Smooth muscle cell (in vitro differentiated cells): ENCODE data around the gene OR2J2. TPM values are rescaled to one million over a fixed set of nuclear protein-coding genes. Genes with fewer than 3 reads are reported as not detected.
"Not testable (repeated sequence)": the region's sequence is repeated elsewhere in the genome, so short reads cannot be mapped to it uniquely, and the experiment has no call there.

Experiments
- DNase-seq: peaks from one replicate; lab custom pipeline; 2025; ENCODE audit not compliant: unreplicated experiment; lab: John Stamatoyannopoulos, UW
- H2AFZ ChIP-seq: fragments of 200-600 bp; sonication (generic); 2 replicates; pipeline ENCODE4 v1.6.0; 2016; ENCODE audit warnings: antibody characterized with exemption, low read depth, mild to moderate bottlenecking
- H3F3A ChIP-seq: fragments of 200-600 bp; sonication (generic); 2 replicates; pipeline ENCODE4 v1.6.0; 2017; ENCODE audit warnings: antibody characterized with exemption, low read depth
- H3K27ac ChIP-seq: fragments of 200-600 bp; sonication (generic); 2 replicates; pipeline ENCODE4 v1.5.1; 2016; ENCODE audit warnings: low read depth, mild to moderate bottlenecking
- H3K27me3 ChIP-seq: fragments of 200-600 bp; sonication (generic); 2 replicates; pipeline ENCODE4 v1.6.1; 2016; ENCODE audit warnings: low read depth, mild to moderate bottlenecking
- H3K36me3 ChIP-seq: fragments of 200-600 bp; sonication (generic); 2 replicates; pipeline ENCODE4 v1.5.1; 2016; ENCODE audit warnings: low read depth
- H3K4me1 ChIP-seq: fragments of 200-600 bp; sonication (generic); 2 replicates; pipeline ENCODE4 v1.5.1; 2016; ENCODE audit warnings: low read depth
- H3K4me2 ChIP-seq: fragments of 200-600 bp; sonication (generic); 2 replicates; pipeline ENCODE4 v1.6.0; 2016; ENCODE audit warnings: mild to moderate bottlenecking
- H3K4me3 ChIP-seq: fragments of 200-600 bp; sonication (generic); 2 replicates; pipeline ENCODE4 v1.5.1; 2016; ENCODE audit warnings: mild to moderate bottlenecking
- H3K79me2 ChIP-seq: fragments of 200-600 bp; sonication (generic); 2 replicates; pipeline ENCODE4 v1.6.0; 2016; ENCODE audit warnings: low read depth, mild to moderate bottlenecking
- H3K9ac ChIP-seq: fragments of 200-600 bp; sonication (generic); 2 replicates; pipeline ENCODE4 v1.6.0; 2016; ENCODE audit warnings: low read depth
- H3K9me3 ChIP-seq: fragments of 200-600 bp; sonication (generic); replicated peaks from 2 replicates; pipeline ENCODE4 v1.5.1; 2016; ENCODE audit warnings: low read depth
- H4K20me1 ChIP-seq: fragments of 200-600 bp; sonication (generic); 2 replicates; pipeline ENCODE4 v1.6.0; 2016; ENCODE audit warnings: low read depth
- WGBS: methylation state at CpG from one replicate; pipeline ENCODE4 v1.1.7; 2016; ENCODE audit warnings: low lambda C conversion rate; 5-methylcytosine and 5-hydroxymethylcytosine counted together
- polyA plus RNA-seq: library from polyadenylated mRNA; unstranded; fragments of >200 nt; fragmentation: Nextera tagmentation; extraction: Ambion mirVana; gene quantifications from 2 replicates; pipeline ENCODE4 v1.2.1, GENCODE V29; 2016
- total RNA-seq: library from RNA; depleted of rRNA; stranded (reverse); fragments of >200 nt; gene quantifications from 2 replicates; pipeline ENCODE4 v1.2.3, GENCODE V29; 2014
- TF ChIP-seq, protein P1 (sequence below): fragments of 200-600 bp; sonication (generic); IDR thresholded peaks from 2 replicates; pipeline ENCODE4 v1.5.1; 2017; ENCODE audit warnings: borderline replicate concordance, mild to moderate bottlenecking, antibody characterized with exemption; ENCODE audit not compliant: insufficient read depth, poor library complexity, severe bottlenecking

OR2J2 gene
- total and polyA plus RNA-seq, 2 experiments from 2014 or later = not detected

DNA sequence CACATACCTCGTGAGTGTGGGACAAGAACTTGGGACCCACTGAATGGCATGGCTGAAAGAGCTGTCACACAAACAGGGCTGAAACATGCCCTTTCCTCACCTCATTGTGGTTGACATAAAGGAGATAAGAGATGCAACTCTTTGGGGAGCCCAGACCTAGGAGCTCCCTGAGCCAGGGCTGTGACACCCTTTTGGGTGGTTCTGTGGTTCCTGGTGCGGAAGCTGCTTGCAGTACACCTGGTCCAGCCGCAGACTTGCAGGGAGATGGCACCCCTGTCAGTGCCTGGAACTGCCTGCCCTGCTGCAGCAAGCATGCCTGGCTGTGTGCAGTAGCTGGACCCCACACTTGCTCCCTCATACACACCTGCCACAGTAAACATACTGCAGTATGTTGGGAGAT, 31.3 kb downstream of the OR2J2 start:
- Histone ChIP-seq H3K9ac (no peak overlapping the region), H3K27me3 (no peaks in the 10 kb centered on the region), H3K4me2 (no peak overlapping the region), H3K36me3 (no peaks in the 10 kb centered on the region), H3K79me2 (no peaks in the 10 kb centered on the region), H3K4me1 (no peaks in the 10 kb centered on the region), H3K9me3 (no peaks in the 10 kb centered on the region), H3K4me3 (no peak overlapping the region), H2AFZ (no peak overlapping the region), H3F3A (no peaks in the 10 kb centered on the region), H4K20me1 (no peaks in the 10 kb centered on the region), H3K27ac (no peak overlapping the region)
- TF ChIP-seq, protein P1, sequence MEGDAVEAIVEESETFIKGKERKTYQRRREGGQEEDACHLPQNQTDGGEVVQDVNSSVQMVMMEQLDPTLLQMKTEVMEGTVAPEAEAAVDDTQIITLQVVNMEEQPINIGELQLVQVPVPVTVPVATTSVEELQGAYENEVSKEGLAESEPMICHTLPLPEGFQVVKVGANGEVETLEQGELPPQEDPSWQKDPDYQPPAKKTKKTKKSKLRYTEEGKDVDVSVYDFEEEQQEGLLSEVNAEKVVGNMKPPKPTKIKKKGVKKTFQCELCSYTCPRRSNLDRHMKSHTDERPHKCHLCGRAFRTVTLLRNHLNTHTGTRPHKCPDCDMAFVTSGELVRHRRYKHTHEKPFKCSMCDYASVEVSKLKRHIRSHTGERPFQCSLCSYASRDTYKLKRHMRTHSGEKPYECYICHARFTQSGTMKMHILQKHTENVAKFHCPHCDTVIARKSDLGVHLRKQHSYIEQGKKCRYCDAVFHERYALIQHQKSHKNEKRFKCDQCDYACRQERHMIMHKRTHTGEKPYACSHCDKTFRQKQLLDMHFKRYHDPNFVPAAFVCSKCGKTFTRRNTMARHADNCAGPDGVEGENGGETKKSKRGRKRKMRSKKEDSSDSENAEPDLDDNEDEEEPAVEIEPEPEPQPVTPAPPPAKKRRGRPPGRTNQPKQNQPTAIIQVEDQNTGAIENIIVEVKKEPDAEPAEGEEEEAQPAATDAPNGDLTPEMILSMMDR = no peak
- WGBS = 96% methylated on average over 3 of the region's 3 CpGs
- no peak for DNase-seq

DNA sequence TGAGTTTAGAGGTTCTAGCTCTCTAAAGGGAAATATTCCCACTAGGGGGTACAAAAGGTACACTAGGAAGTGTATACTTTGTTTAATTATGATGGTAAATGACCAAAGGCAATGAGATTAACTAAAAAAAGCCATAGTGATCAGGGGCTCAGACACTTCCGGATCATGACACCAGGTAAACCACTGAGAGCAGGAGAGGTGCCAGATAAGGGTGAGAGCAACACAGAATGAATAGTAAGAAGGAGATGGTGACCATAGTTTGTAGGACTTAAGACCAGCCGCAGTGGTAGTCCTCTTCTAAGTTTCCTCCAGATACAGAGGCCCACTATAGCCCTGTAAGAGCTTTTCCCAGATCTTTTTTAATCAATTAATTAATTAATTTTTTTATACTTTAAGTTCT, 40.8 kb downstream of the OR2J2 start:
- DNase-seq = no peak
- no peaks in the 10 kb centered on the region for H3K27me3 ChIP-seq
- no peaks in the 10 kb centered on the region for H3K9me3 ChIP-seq
- H3K9ac ChIP-seq = no peak overlapping the region
- H3K27ac ChIP-seq = no peak overlapping the region
- H3K4me2 ChIP-seq = no peak overlapping the region
- WGBS = 93% methylated on average over 2 of the region's 2 CpGs
- no peaks in the 10 kb centered on the region for H3F3A ChIP-seq
- H3K79me2 ChIP-seq = no peaks in the 10 kb centered on the region
- H3K4me1 ChIP-seq = no peaks in the 10 kb centered on the region
- TF ChIP-seq, protein P1 = no peak
- H3K4me3 ChIP-seq = no peak overlapping the region
- no peaks in the 10 kb centered on the region for H3K36me3 ChIP-seq
- H4K20me1 ChIP-seq = no peaks in the 10 kb centered on the region
- H2AFZ ChIP-seq = no peak overlapping the region

DNA sequence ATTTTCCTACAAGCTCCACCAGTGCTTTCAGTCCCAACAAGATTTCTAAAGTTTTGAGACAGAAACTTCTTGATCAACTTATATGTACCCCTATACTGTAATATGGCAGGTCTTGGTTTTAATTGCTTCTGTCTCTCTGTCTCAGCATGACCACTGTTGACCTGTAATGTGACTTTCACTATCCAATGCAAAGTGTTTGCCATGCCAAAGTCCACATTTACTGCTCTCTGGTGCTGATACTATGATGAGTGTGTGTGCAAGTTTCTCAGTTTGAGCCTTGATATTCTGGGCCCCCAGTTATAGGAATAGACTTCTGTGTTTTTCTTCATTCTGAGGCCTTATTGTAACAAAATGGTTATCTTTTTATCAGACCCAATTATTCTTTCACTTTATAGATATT, 45.8 kb downstream of the OR2J2 start:
- no peak overlapping the region for H3K4me2 ChIP-seq
- DNase-seq = no peak
- H4K20me1 ChIP-seq = no peaks in the 10 kb centered on the region
- no peaks in the 10 kb centered on the region for H3K36me3 ChIP-seq
- no peaks in the 10 kb centered on the region for H3K79me2 ChIP-seq
- no peaks in the 10 kb centered on the region for H3K27me3 ChIP-seq
- no peak overlapping the region for H3K4me3 ChIP-seq
- TF ChIP-seq, protein P1 = no peak
- no peak overlapping the region for H3K9ac ChIP-seq
- H3K4me1 ChIP-seq = no peaks in the 10 kb centered on the region
- H2AFZ ChIP-seq = no peak overlapping the region
- H3F3A ChIP-seq = no peaks in the 10 kb centered on the region
- H3K9me3 ChIP-seq = no peaks in the 10 kb centered on the region
- no peak overlapping the region for H3K27ac ChIP-seq

DNA sequence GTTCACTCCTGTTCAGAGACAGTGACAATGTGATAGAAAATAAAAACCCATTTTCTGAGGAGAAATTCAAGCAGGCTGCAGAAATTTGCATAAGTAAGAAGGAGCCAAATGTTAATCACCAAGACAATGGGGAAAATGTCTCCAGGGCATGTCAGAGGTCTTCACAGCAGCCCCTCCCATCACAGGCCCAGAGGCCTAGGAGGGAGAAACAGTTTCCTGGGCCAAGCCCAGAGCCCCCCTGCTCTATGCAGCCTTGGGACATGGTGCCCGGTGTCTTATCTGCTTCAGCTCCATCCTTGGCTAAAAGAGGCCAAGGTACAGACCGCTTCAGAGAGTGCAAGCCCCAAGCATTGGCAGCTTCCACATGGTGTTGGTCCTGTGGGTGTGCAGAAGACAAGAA, 46.5 kb downstream of the OR2J2 start:
- not testable (repeated sequence) for H3F3A ChIP-seq, H3K36me3 ChIP-seq, H3K9ac ChIP-seq, DNase-seq, H2AFZ ChIP-seq, H4K20me1 ChIP-seq, H3K27ac ChIP-seq, H3K4me3 ChIP-seq, H3K4me1 ChIP-seq, H3K79me2 ChIP-seq, H3K4me2 ChIP-seq, H3K27me3 ChIP-seq, H3K9me3 ChIP-seq
- 43% methylated on average over 2 of the region's 2 CpGs for WGBS

DNA sequence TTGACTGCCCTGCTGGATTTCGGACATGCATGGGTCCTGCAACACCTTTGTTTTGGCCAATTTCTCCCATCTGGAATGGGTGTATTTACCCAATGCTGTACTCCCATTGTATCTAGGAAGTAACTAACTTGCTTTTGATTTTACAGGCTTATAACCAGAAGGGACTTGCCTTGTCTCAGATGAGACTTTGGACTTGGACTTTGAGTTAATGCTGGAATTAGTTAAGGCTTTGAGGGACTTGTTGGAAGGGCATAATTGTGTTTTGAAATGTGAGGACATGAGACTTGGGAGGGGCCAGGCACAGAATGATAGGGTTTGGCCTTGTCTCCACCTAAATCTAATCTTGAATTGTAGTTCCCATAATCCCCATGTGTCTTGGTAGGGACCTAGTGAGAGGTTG, 47.3 kb downstream of the OR2J2 start:
- H3K27me3 ChIP-seq, H3K9me3 ChIP-seq, DNase-seq, H4K20me1 ChIP-seq, H3K4me2 ChIP-seq, H3K27ac ChIP-seq, H3K79me2 ChIP-seq, H3F3A ChIP-seq, H3K36me3 ChIP-seq, H3K9ac ChIP-seq, H3K4me1 ChIP-seq, H3K4me3 ChIP-seq, H2AFZ ChIP-seq: not testable (repeated sequence)
- WGBS = 54% methylated on average over 1 of the region's 1 CpG
